Endodermal cell (in vitro differentiated cells): ENCODE measurements around the gene S100A2. TPM values are rescaled to one million over a fixed set of nuclear protein-coding genes. Genes with fewer than 3 reads are reported as not detected.

Source experiments
- DNase-seq: peaks from one replicate; pipeline ENCODE4 v3.0.0-alpha.2; 2017
- H3K27ac ChIP-seq: 2 replicates; pipeline ENCODE4 v1.5.1; 2013; ENCODE audit warnings: mild to moderate bottlenecking, low read depth, low read length, moderate library complexity
- H3K27me3 ChIP-seq: 2 replicates; pipeline ENCODE4 v1.6.1; 2013; ENCODE audit warnings: mild to moderate bottlenecking, low read length, moderate library complexity; ENCODE audit not compliant: insufficient read depth, control insufficient read depth, poor library complexity, severe bottlenecking
- H3K36me3 ChIP-seq: 2 replicates; pipeline ENCODE4 v1.7.0; 2013; ENCODE audit warnings: mild to moderate bottlenecking, low read length, moderate library complexity; ENCODE audit not compliant: control insufficient read depth, insufficient read depth
- H3K4me1 ChIP-seq: one replicate; pipeline ENCODE4 v1.7.0; 2013; ENCODE audit warnings: low read length; ENCODE audit not compliant: control insufficient read depth, insufficient read depth
- H3K4me3 ChIP-seq: 2 replicates; pipeline ENCODE4 v1.5.1; 2013; ENCODE audit warnings: mild to moderate bottlenecking, low read length, moderate library complexity
- H3K9ac ChIP-seq: 2 replicates; pipeline ENCODE4 v1.6.1; 2013; ENCODE audit warnings: mild to moderate bottlenecking, low read length, moderate library complexity; ENCODE audit not compliant: poor library complexity, severe bottlenecking; ENCODE audit errors: extremely low read depth
- H3K9me3 ChIP-seq: 2 replicates; pipeline ENCODE4 v1.6.1; 2013; ENCODE audit warnings: mild to moderate bottlenecking, low read length, moderate library complexity; ENCODE audit not compliant: control insufficient read depth
- H3K27ac Mint-ChIP-seq: 2 replicates; pipeline ENCODE4 v1.8.0; 2020; ENCODE audit warnings: mixed read lengths
- H3K27me3 Mint-ChIP-seq: 2 replicates; pipeline ENCODE4 v1.8.0; 2021; ENCODE audit warnings: mild to moderate bottlenecking, mixed read lengths; ENCODE audit not compliant: insufficient read depth
- H3K36me3 Mint-ChIP-seq: 2 replicates; pipeline ENCODE4 v1.8.0; 2020; ENCODE audit warnings: low read depth, mixed read lengths
- H3K4me1 Mint-ChIP-seq: 2 replicates; pipeline ENCODE4 v1.8.0; 2020; ENCODE audit warnings: mixed read lengths
- H3K4me3 Mint-ChIP-seq: 2 replicates; pipeline ENCODE4 v1.8.0; 2020; ENCODE audit warnings: mild to moderate bottlenecking, moderate library complexity, mixed read lengths
- H3K9me3 Mint-ChIP-seq: 2 replicates; pipeline ENCODE4 v1.8.0; 2020; ENCODE audit warnings: mild to moderate bottlenecking, mixed read lengths
- WGBS, 2 experiments: methylation state at CpG; one replicate each; pipeline versions ENCODE4 v1.1.5 to v1.1.7; 2013; ENCODE audit warnings: missing lambda C conversion rate in 2 of 2, mixed read lengths in 1 of 2; ENCODE audit not compliant: insufficient coverage in 1 of 2, insufficient read length in 1 of 2; 5-methylcytosine and 5-hydroxymethylcytosine counted together
- total RNA-seq, 2 donors: library from RNA; stranded (reverse); fragmentation: NEBNext Ultra II Directional in 1 of 2; extraction: Animal tissue kit (Norgen Biotek cat#: 25700) in 1 of 2; gene quantifications; 2 replicates in 1 of 2; 3 replicates in 1 of 2; pipeline ENCODE4 v1.2.1, GENCODE V29; 2021
- TF ChIP-seq, protein P1 (sequence below): fragments of 200-600 bp; sonication (generic); conservative IDR thresholded peaks from 2 replicates; pipeline ENCODE4 v1.5.0; 2021; ENCODE audit warnings: antibody characterized with exemption, mild to moderate bottlenecking

S100A2 gene
- total RNA-seq, 2 donors from 2014 or later: 0.92 to 3.1 TPM

DNA sequence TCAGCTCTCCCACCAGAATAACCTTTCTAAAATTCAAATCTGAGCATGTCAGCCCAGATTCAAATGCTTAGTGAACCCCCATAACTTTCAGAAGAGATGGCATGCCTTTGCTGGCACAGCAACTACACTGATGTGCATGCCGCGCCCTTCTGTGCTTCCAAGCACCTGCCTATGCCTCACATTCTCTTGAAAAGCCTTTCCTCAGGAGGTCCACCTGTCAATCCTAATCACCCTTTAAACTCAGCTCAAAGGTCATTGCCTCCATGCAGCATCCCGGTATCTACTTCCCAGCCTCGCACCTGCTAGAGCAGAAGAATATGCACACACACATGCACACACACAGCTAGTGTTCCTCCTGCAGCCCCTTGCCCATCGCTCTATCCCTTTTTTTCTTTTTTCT is 5.2 kb upstream of the S100A2 start:
- Mint-ChIP-seq H3K4me3 (no peak overlapping the region), H3K36me3 (peaks cover 3% of the 10 kb centered on the region), H3K4me1 (peaks cover 25% of the 10 kb centered on the region), H3K9me3 (peaks cover 28% of the 10 kb centered on the region), H3K27me3 (peaks cover 7% of the 10 kb centered on the region), H3K27ac (no peak overlapping the region)
- peaks cover 11% of the 10 kb centered on the region for H3K4me1 ChIP-seq
- no peak overlapping the region for H3K27ac ChIP-seq
- WGBS, 2 experiments: 87 to 95% methylated on average over 3 to 5 of the region's 5 CpGs
- H3K4me3 ChIP-seq: no peak overlapping the region
- H3K9ac ChIP-seq: no peak overlapping the region
- no peaks in the 10 kb centered on the region for H3K27me3 ChIP-seq
- H3K9me3 ChIP-seq: peaks cover 8% of the 10 kb centered on the region
- DNase-seq: no peak
- H3K36me3 ChIP-seq: no peaks in the 10 kb centered on the region
- TF ChIP-seq, protein P1, sequence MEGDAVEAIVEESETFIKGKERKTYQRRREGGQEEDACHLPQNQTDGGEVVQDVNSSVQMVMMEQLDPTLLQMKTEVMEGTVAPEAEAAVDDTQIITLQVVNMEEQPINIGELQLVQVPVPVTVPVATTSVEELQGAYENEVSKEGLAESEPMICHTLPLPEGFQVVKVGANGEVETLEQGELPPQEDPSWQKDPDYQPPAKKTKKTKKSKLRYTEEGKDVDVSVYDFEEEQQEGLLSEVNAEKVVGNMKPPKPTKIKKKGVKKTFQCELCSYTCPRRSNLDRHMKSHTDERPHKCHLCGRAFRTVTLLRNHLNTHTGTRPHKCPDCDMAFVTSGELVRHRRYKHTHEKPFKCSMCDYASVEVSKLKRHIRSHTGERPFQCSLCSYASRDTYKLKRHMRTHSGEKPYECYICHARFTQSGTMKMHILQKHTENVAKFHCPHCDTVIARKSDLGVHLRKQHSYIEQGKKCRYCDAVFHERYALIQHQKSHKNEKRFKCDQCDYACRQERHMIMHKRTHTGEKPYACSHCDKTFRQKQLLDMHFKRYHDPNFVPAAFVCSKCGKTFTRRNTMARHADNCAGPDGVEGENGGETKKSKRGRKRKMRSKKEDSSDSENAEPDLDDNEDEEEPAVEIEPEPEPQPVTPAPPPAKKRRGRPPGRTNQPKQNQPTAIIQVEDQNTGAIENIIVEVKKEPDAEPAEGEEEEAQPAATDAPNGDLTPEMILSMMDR: no peak

GRCh38 chr1:153569465-153569864 is 3.8 kb upstream of the S100A2 start:
- Histone ChIP-seq H3K27ac (no peak overlapping the region), H3K27me3 (no peaks in the 10 kb centered on the region)
- no peak overlapping the region for H3K27ac Mint-ChIP-seq

GRCh38 chr1:153568367-153569099 is 2.9 kb upstream of the S100A2 start:
- peak overlapping the region; percentile 40 for H3K27ac ChIP-seq
- Mint-ChIP-seq H3K36me3 (no peaks in the 10 kb centered on the region), H3K9me3 (peaks cover 7% of the 10 kb centered on the region), H3K4me1 (peaks cover 29% of the 10 kb centered on the region), H3K27ac (peak overlapping the region; percentile 78), H3K27me3 (peaks cover 7% of the 10 kb centered on the region), H3K4me3 (peak overlapping the region; percentile 42)
- H3K9ac ChIP-seq: no peak overlapping the region
- WGBS, 2 experiments: 35 to 37% methylated on average over 12 to 25 of the region's 25 CpGs
- no peak overlapping the region for H3K4me3 ChIP-seq
- DNase-seq: peak; percentile 97
- no peaks in the 10 kb centered on the region for H3K9me3 ChIP-seq
- no peaks in the 10 kb centered on the region for H3K36me3 ChIP-seq
- no peaks in the 10 kb centered on the region for H3K27me3 ChIP-seq
- H3K4me1 ChIP-seq: peaks cover 11% of the 10 kb centered on the region
- TF ChIP-seq, protein P1: peak; percentile 99

More at GRCh38 chr1:153569465-153569864, 3.8 kb upstream of the S100A2 start:
- no peak overlapping the region for H3K9ac ChIP-seq
- WGBS, 2 experiments: 95% methylated on average over 4 to 8 of the region's 8 CpGs
- H3K36me3 Mint-ChIP-seq: no peaks in the 10 kb centered on the region
- peaks cover 8% of the 10 kb centered on the region for H3K9me3 ChIP-seq
- H3K4me3 Mint-ChIP-seq: no peak overlapping the region
- H3K4me1 Mint-ChIP-seq: peaks cover 29% of the 10 kb centered on the region
- TF ChIP-seq, protein P1: no peak
- no peak for DNase-seq
- peaks cover 17% of the 10 kb centered on the region for H3K9me3 Mint-ChIP-seq
- peaks cover 7% of the 10 kb centered on the region for H3K27me3 Mint-ChIP-seq
- peaks cover 11% of the 10 kb centered on the region for H3K4me1 ChIP-seq
- H3K4me3 ChIP-seq: no peak overlapping the region
- no peaks in the 10 kb centered on the region for H3K36me3 ChIP-seq
